K562 (cell line): Measurements from ENCODE around the gene TDRD10. TPM values are rescaled to one million over a fixed set of nuclear protein-coding genes. Genes with fewer than 3 reads are reported as not detected.

Experiments used
- CEBPB ChIP-seq: fragments of 450-650 bp; IDR thresholded peaks from 2 replicates; pipeline ENCODE4 v1.6.1; 2016; ENCODE audit warnings: missing genetic modification characterization, missing compliant biosample characterization
- CREB1 ChIP-seq, 2 experiments: sonication (generic) in 1 of 2; formaldehyde crosslinking in 1 of 2; IDR thresholded peaks; 2 replicates each; pipeline versions ENCODE4 v1.6.1 to v1.8.0; 2012 to 2022; ENCODE audit warnings: inconsistent platforms in 1 of 2, mild to moderate bottlenecking in 1 of 2, missing genetic modification reagents in 1 of 2, moderate library complexity in 1 of 2
- E2F3 ChIP-seq: fragments of 250-450 bp; sonication (Bioruptor Pico); IDR thresholded peaks from 2 replicates; pipeline ENCODE4 v1.4.0; 2020; ENCODE audit warnings: mild to moderate bottlenecking
- GABPA ChIP-seq: fragments of 200-800 bp; sonication (Bioruptor generic); conservative IDR thresholded peaks from 2 replicates; pipeline ENCODE4 v1.6.1; 2016; ENCODE audit warnings: low read depth, missing genetic modification characterization, missing compliant biosample characterization
- GTF2A2 ChIP-seq: IDR thresholded peaks from 2 replicates; pipeline ENCODE4 v1.6.1; 2016; ENCODE audit warnings: mild to moderate bottlenecking, missing genetic modification characterization, missing compliant biosample characterization
- JUNB ChIP-seq: fragments of 450-650 bp; formaldehyde crosslinking; conservative IDR thresholded peaks from 2 replicates; pipeline ENCODE4 v1.4.0; 2020; ENCODE audit warnings: mild to moderate bottlenecking
- KDM5B ChIP-seq: fragments of 200-600 bp; sonication (generic); IDR thresholded peaks from 2 replicates; pipeline ENCODE4 v1.6.1; 2012; ENCODE audit warnings: low read depth, mild to moderate bottlenecking, moderate library complexity, low read length, control low read depth, inconsistent platforms; ENCODE audit not compliant: insufficient replicate concordance
- MEIS2 ChIP-seq: fragments of 450-650 bp; IDR thresholded peaks from 2 replicates; pipeline ENCODE4 v1.6.1; 2014; ENCODE audit warnings: mild to moderate bottlenecking; ENCODE audit not compliant: partially characterized antibody
- NCOA1 ChIP-seq: fragments of 450-650 bp; IDR thresholded peaks from 2 replicates; pipeline ENCODE4 v1.6.1; 2016; ENCODE audit warnings: low read depth
- POLR2AphosphoS2 ChIP-seq: IDR thresholded peaks from 2 replicates; pipeline ENCODE4 v1.6.1; 2012; ENCODE audit warnings: low read length, improper control_type of control experiment
- POLR2AphosphoS5 ChIP-seq: IDR thresholded peaks from 2 replicates; pipeline ENCODE4 v1.6.1; 2011; ENCODE audit warnings: mild to moderate bottlenecking, low read depth, low read length, moderate library complexity; ENCODE audit not compliant: control insufficient read depth, insufficient read depth
- PTRF ChIP-seq: fragments of 450-650 bp; IDR thresholded peaks from 2 replicates; pipeline ENCODE4 v1.6.1; 2016; ENCODE audit warnings: mild to moderate bottlenecking, missing genetic modification characterization, missing compliant biosample characterization
- RB1 ChIP-seq: fragments of 450-650 bp; IDR thresholded peaks from 2 replicates; pipeline ENCODE4 v1.6.1; 2017; ENCODE audit warnings: low read depth, mild to moderate bottlenecking
- SRF ChIP-seq, 2 experiments: fragments of 250-450, 450-650 bp in 1 of 2; sonication (Bioruptor Pico) in 1 of 2; sonication (generic) in 1 of 2; formaldehyde crosslinking; IDR thresholded peaks; 2 replicates each; pipeline versions ENCODE4 v1.5.0 to v1.5.1; 2020 to 2022; ENCODE audit warnings: mild to moderate bottlenecking in 1 of 2, missing genetic modification reagents in 1 of 2
- TBP ChIP-seq: optimal IDR thresholded peaks from 2 replicates; pipeline ENCODE3; 2011; ENCODE audit warnings: low read depth, low read length, improper control_type of control experiment
- TCF7L2 ChIP-seq: fragments of 150-350 bp; IDR thresholded peaks from 2 replicates; pipeline ENCODE4 v1.6.1; 2016; ENCODE audit warnings: low read depth, mild to moderate bottlenecking, low read length, moderate library complexity
- ZNF174 ChIP-seq: fragments of 250-450 bp; sonication (Bioruptor Pico); IDR thresholded peaks from 2 replicates; pipeline ENCODE4 v1.4.0; 2020; ENCODE audit warnings: mild to moderate bottlenecking
- ZNF3 ChIP-seq: fragments of 250-450 bp; sonication (Bioruptor Pico); IDR thresholded peaks from 2 replicates; pipeline ENCODE4 v1.5.0; 2021; ENCODE audit warnings: mild to moderate bottlenecking, moderate library complexity
- polyA plus RNA-seq, 8 experiments: library from polyadenylated mRNA; depleted of rRNA in 4 of 8; stranded (reverse) in 5 of 8; unstranded in 3 of 8; fragments of >200 nt; fragmentation: Nextera tagmentation in 2 of 8; fragmentation: Illumina TruSeq in 1 of 8; extraction: Ambion mirVana in 2 of 8; extraction: Trizol in 1 of 8; gene quantifications; 2 replicates each; pipeline versions ENCODE4 v1.2.1 to v1.2.3, GENCODE V29; 2011 to 2014; ENCODE audit warnings: inconsistent platforms in 1 of 8, missing spikeins in 1 of 8
- total RNA-seq, 7 experiments: library from RNA; depleted of rRNA in 6 of 7; stranded (reverse); fragments of >200 nt in 6 of 7; fragmentation: Illumina TruSeq in 2 of 7; extraction: Trizol in 2 of 7; gene quantifications; 2 replicates each; pipeline versions ENCODE4 v1.2.1 to v1.2.3, GENCODE V29; 2011 to 2021; ENCODE audit warnings: low replicate concordance in 1 of 7
- TF ChIP-seq, protein P1 (sequence below), 2 experiments: fragments of 450-650 bp; IDR thresholded peaks; 2 replicates each; pipeline ENCODE4 v1.6.1; 2018; ENCODE audit warnings: mild to moderate bottlenecking in 2 of 2, low read depth in 1 of 2; ENCODE audit not compliant: partially characterized antibody in 2 of 2
- TF ChIP-seq, protein P2 (sequence below), 2 experiments: fragments of 450-650 bp in 1 of 2; sonication (generic) in 1 of 2; formaldehyde crosslinking in 1 of 2; IDR thresholded peaks in 1 of 2; conservative IDR thresholded peaks in 1 of 2; 2 replicates each; pipeline versions ENCODE4 v1.6.1 to v1.8.1; 2016 to 2023; ENCODE audit warnings: mild to moderate bottlenecking in 2 of 2, moderate library complexity in 2 of 2, inconsistent platforms in 1 of 2, missing genetic modification reagents in 1 of 2
- TF ChIP-seq, protein P3 (sequence below): sonication (generic); formaldehyde crosslinking; IDR thresholded peaks from 2 replicates; pipeline ENCODE4 v1.8.1; 2023; ENCODE audit warnings: mild to moderate bottlenecking, missing genetic modification reagents

The TDRD10 gene
- total and polyA plus RNA-seq, 9 of the 15 experiments (the other 6 are each of a cell fraction or from before 2014, with no cell fraction given) = not detected

DNA sequence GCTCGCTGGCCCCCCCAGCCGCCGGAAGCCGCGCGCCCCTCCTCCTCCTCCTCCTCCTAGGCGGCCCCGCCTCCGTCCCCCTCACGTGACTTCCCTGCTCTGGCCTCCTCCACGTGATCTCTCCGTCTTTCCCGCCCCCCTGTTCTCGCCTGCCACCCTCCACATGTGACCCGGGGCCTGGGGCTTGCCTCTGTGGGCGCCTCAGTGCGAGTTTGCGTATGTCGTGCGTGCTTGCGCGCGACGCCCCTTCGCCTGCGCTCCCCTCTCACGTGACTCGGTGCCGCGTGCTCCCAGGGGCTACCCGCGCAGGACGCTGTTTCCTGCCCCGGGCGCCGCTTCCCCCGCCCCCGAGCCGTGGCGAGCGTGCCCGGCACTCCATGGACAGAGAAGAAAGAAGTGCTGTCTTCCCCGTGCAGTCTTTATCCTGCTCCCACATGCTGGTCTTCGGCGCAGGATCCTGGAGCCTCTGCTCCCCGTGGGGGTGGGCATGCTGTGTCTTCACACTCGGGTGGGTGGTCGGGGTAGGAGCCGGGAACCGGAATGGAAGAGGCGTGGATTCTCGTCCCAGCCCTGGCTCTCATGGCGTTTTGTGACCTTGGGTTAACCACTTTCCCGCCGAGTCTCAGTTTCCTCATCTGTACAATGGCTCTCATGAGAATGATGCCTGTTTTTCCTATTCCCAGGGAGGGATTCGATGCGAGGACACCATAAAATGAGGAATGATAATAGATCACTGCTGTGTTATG lies 56.9 kb downstream of the TDRD10 start (continued):
- TF ChIP-seq, protein P1, sequence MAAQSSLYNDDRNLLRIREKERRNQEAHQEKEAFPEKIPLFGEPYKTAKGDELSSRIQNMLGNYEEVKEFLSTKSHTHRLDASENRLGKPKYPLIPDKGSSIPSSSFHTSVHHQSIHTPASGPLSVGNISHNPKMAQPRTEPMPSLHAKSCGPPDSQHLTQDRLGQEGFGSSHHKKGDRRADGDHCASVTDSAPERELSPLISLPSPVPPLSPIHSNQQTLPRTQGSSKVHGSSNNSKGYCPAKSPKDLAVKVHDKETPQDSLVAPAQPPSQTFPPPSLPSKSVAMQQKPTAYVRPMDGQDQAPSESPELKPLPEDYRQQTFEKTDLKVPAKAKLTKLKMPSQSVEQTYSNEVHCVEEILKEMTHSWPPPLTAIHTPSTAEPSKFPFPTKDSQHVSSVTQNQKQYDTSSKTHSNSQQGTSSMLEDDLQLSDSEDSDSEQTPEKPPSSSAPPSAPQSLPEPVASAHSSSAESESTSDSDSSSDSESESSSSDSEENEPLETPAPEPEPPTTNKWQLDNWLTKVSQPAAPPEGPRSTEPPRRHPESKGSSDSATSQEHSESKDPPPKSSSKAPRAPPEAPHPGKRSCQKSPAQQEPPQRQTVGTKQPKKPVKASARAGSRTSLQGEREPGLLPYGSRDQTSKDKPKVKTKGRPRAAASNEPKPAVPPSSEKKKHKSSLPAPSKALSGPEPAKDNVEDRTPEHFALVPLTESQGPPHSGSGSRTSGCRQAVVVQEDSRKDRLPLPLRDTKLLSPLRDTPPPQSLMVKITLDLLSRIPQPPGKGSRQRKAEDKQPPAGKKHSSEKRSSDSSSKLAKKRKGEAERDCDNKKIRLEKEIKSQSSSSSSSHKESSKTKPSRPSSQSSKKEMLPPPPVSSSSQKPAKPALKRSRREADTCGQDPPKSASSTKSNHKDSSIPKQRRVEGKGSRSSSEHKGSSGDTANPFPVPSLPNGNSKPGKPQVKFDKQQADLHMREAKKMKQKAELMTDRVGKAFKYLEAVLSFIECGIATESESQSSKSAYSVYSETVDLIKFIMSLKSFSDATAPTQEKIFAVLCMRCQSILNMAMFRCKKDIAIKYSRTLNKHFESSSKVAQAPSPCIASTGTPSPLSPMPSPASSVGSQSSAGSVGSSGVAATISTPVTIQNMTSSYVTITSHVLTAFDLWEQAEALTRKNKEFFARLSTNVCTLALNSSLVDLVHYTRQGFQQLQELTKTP (IDR thresholded peaks at IDR 0.05; ENCODE audit: low read depth in 1 of 2, partially characterized antibody in 2 of 2) = peak in 1 of 2 experiments; percentile 21
- TF ChIP-seq ZNF3 = no peak
- no peak for TF ChIP-seq MEIS2
- TF ChIP-seq RB1 = peak; percentile 50; the same call in 1 of the 2 replicates
- no peak for TF ChIP-seq NCOA1
- TF ChIP-seq POLR2AphosphoS2 = no peak
- TF ChIP-seq, protein P2, sequence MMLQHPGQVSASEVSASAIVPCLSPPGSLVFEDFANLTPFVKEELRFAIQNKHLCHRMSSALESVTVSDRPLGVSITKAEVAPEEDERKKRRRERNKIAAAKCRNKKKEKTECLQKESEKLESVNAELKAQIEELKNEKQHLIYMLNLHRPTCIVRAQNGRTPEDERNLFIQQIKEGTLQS (IDR thresholded peaks at IDR 0.05) = peak; percentile 34; the same call in 1 of the 2 replicates
- TF ChIP-seq, protein P2 (CRISPR knock-in tag; conservative IDR thresholded peaks at IDR 0.05) = peak; percentile 60; the same call in 1 of the 2 replicates
- TF ChIP-seq ZNF174 (CRISPR knock-in tag) = no peak
- peak in 1 of 2 experiments; percentile 48; a peak in 1 of 4 replicates for TF ChIP-seq SRF (CRISPR knock-in tag; IDR thresholded peaks at IDR 0.05)
- TF ChIP-seq JUNB = no peak
- TF ChIP-seq E2F3 (CRISPR knock-in tag) = peak; percentile 93
- TF ChIP-seq, protein P3, sequence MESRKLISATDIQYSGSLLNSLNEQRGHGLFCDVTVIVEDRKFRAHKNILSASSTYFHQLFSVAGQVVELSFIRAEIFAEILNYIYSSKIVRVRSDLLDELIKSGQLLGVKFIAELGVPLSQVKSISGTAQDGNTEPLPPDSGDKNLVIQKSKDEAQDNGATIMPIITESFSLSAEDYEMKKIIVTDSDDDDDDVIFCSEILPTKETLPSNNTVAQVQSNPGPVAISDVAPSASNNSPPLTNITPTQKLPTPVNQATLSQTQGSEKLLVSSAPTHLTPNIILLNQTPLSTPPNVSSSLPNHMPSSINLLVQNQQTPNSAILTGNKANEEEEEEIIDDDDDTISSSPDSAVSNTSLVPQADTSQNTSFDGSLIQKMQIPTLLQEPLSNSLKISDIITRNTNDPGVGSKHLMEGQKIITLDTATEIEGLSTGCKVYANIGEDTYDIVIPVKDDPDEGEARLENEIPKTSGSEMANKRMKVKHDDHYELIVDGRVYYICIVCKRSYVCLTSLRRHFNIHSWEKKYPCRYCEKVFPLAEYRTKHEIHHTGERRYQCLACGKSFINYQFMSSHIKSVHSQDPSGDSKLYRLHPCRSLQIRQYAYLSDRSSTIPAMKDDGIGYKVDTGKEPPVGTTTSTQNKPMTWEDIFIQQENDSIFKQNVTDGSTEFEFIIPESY (CRISPR knock-in tag) = peak; percentile 92
- TF ChIP-seq GTF2A2 (tag) = no peak
- peak; percentile 91 for TF ChIP-seq CREB1 (IDR thresholded peaks at IDR 0.05)
- peak; percentile 90 for TF ChIP-seq CREB1 (CRISPR knock-in tag; IDR thresholded peaks at IDR 0.05)
- no peak for TF ChIP-seq CEBPB (tag)
- peak; percentile 53 for TF ChIP-seq TBP
- no peak for TF ChIP-seq TCF7L2
- peak; percentile 40 for TF ChIP-seq KDM5B
- no peak for TF ChIP-seq POLR2AphosphoS5
- TF ChIP-seq PTRF (tag) = no peak
- peak; percentile 94 for TF ChIP-seq GABPA (tag)
